KOPT-K1 (cell line): ENCODE data around the gene RAB35.

Experiments used
- H3K27ac ChIP-seq: fragments of 200-600 bp; sonication (generic); 2 replicates; pipeline ENCODE4 v1.5.1; 2016; ENCODE audit warnings: antibody characterized with exemption, mild to moderate bottlenecking, low read depth, low read length; ENCODE audit not compliant: poor library complexity, severe bottlenecking
- H3K36me3 ChIP-seq: fragments of 200-600 bp; sonication (generic); 2 replicates; pipeline ENCODE4 v1.5.1; 2017; ENCODE audit warnings: antibody characterized with exemption, mild to moderate bottlenecking, low read length, moderate library complexity; ENCODE audit not compliant: insufficient read depth
- H3K9me3 ChIP-seq: fragments of 200-600 bp; sonication (generic); 2 replicates; pipeline ENCODE4 v1.5.1; 2017; ENCODE audit warnings: antibody characterized with exemption, low read length, mild to moderate bottlenecking; ENCODE audit not compliant: insufficient read depth, poor library complexity, severe bottlenecking

Gene RAB35

GRCh38 chr12:120069278-120069677, 47.3 kb downstream of the RAB35 start:
- Histone ChIP-seq H3K27ac (no peak overlapping the region), H3K36me3 (0 out of 2 replicates have a peak, but pooled peaks cover 9% of the 10 kb centered on the region), H3K9me3 (no peaks in the 10 kb centered on the region)

GRCh38 chr12:120067901-120068300, 48.7 kb downstream of the RAB35 start:
- no peak overlapping the region for H3K27ac ChIP-seq
- 0 out of 2 replicates have a peak, but pooled peaks cover 9% of the 10 kb centered on the region for H3K36me3 ChIP-seq
- H3K9me3 ChIP-seq: no peaks in the 10 kb centered on the region

- Histone ChIP-seq H3K27ac (no peak overlapping the region), H3K36me3 (0 out of 2 replicates have a peak, but pooled peaks cover 9% of the 10 kb centered on the region), H3K9me3 (no peaks in the 10 kb centered on the region)
These were observed 49.3 kb downstream of the RAB35 start for GRCh38 chr12:120067084-120067869.

- Histone ChIP-seq H3K27ac (no peak overlapping the region), H3K36me3 (no peaks in the 10 kb centered on the region), H3K9me3 (no peaks in the 10 kb centered on the region)
These were observed 50.2 kb downstream of the RAB35 start for GRCh38 chr12:120066341-120066740.

GRCh38 chr12:120065472-120065871, 51.1 kb downstream of the RAB35 start:
- H3K36me3 ChIP-seq: no peaks in the 10 kb centered on the region
- no peaks in the 10 kb centered on the region for H3K9me3 ChIP-seq
- H3K27ac ChIP-seq: no peak overlapping the region

GRCh38 chr12:120064054-120064940, 52.3 kb downstream of the RAB35 start:
- Histone ChIP-seq H3K27ac (no peak overlapping the region), H3K36me3 (no peaks in the 10 kb centered on the region), H3K9me3 (no peaks in the 10 kb centered on the region)

- H3K27ac ChIP-seq: no peak overlapping the region
- H3K9me3 ChIP-seq: no peaks in the 10 kb centered on the region
- no peaks in the 10 kb centered on the region for H3K36me3 ChIP-seq
These were observed 53.5 kb downstream of the RAB35 start for GRCh38 chr12:120062976-120063579.

- H3K36me3 ChIP-seq: no peaks in the 10 kb centered on the region
- no peak overlapping the region for H3K27ac ChIP-seq
- no peaks in the 10 kb centered on the region for H3K9me3 ChIP-seq
These were observed 54.9 kb downstream of the RAB35 start for GRCh38 chr12:120061575-120062214.

GRCh38 chr12:120060717-120061116, 55.8 kb downstream of the RAB35 start:
- H3K36me3 ChIP-seq: no peaks in the 10 kb centered on the region
- H3K9me3 ChIP-seq: no peaks in the 10 kb centered on the region
- H3K27ac ChIP-seq: no peak overlapping the region

- Histone ChIP-seq H3K36me3 (no peaks in the 10 kb centered on the region), H3K9me3 (no peaks in the 10 kb centered on the region), H3K27ac (no peak overlapping the region)
These were observed 56.4 kb downstream of the RAB35 start for GRCh38 chr12:120060196-120060595.

GRCh38 chr12:120056739-120057138, 59.8 kb downstream of the RAB35 start:
- Histone ChIP-seq H3K9me3 (no peaks in the 10 kb centered on the region), H3K27ac (no peak overlapping the region), H3K36me3 (no peaks in the 10 kb centered on the region)

- Histone ChIP-seq H3K36me3 (no peaks in the 10 kb centered on the region), H3K9me3 (no peaks in the 10 kb centered on the region), H3K27ac (no peak overlapping the region)
These were observed 61.1 kb downstream of the RAB35 start for GRCh38 chr12:120055231-120056000.

GRCh38 chr12:120054293-120054692, 62.3 kb downstream of the RAB35 start:
- Histone ChIP-seq H3K36me3 (no peaks in the 10 kb centered on the region), H3K27ac (no peak overlapping the region), H3K9me3 (no peaks in the 10 kb centered on the region)

GRCh38 chr12:120051535-120051934, 65.0 kb downstream of the RAB35 start:
- Histone ChIP-seq H3K27ac (no peak overlapping the region), H3K9me3 (no peaks in the 10 kb centered on the region), H3K36me3 (no peaks in the 10 kb centered on the region)
